22Rv1 (cell line): ENCODE results near the gene IKZF5.

ENCODE experiments used
- CTCF ChIP-seq: fragments of 450-650 bp; IDR thresholded peaks from 2 replicates; pipeline ENCODE4 v1.5.1; 2017; ENCODE audit warnings: mild to moderate bottlenecking
- ZFX ChIP-seq: fragments of 450-650 bp; IDR thresholded peaks from 2 replicates; pipeline ENCODE4 v1.6.1; 2017; ENCODE audit warnings: antibody characterized with exemption, borderline replicate concordance

- TF ChIP-seq CTCF (no peak), ZFX (no peak)
These were observed 7.6 kb upstream of the IKZF5 start for GRCh38 chr10:123016228-123016627.
